Stimulated activated CD4-positive, alpha-beta T cell treated with anti-CD3 and anti-CD28 coated beads, Interleukin-15, amount 100 ng/mL, for 48 hours (primary cell): ENCODE data around the gene EP400.
"Not testable (repeated sequence)": the region's sequence is repeated elsewhere in the genome, so short reads cannot be mapped to it uniquely, and the experiment has no call there.

Experiments
- DNase-seq, 2 donors: peaks; one replicate each; pipeline ENCODE4 v3.0.0-alpha.2; 2020; ENCODE audit warnings: low read depth in 2 of 2

Gene EP400

GRCh38 chr12:131928080-131928710 lies 21.5 kb upstream of the EP400 start:
- no peak for DNase-seq

- DNase-seq, result peak; percentile 90 to 91
These were observed 20.8 kb upstream of the EP400 start, which contains the start of gene PUS1 for GRCh38 chr12:131928711-131929580. Gene PUS1 (plus strand): TSS chr12:131929276. CDS start chr12:131929723, 447 bp downstream.

GRCh38 chr12:131929581-131930456 lies 19.9 kb upstream of the EP400 start:
- no peak for DNase-seq

- no peak for DNase-seq
These were observed 19.2 kb upstream of the EP400 start for GRCh38 chr12:131930510-131930909.

- no peak for DNase-seq
These were observed 16.4 kb upstream of the EP400 start for GRCh38 chr12:131933387-131933786.

- no peak for DNase-seq
These were observed 15.2 kb upstream of the EP400 start for GRCh38 chr12:131934535-131934934.

GRCh38 chr12:131938082-131938481 lies 11.7 kb upstream of the EP400 start:
- no peak for DNase-seq

- DNase-seq, result no peak
These were observed 10.7 kb upstream of the EP400 start for GRCh38 chr12:131939007-131939406.

- no peak for DNase-seq
These were observed 9.6 kb upstream of the EP400 start for GRCh38 chr12:131940141-131940547.

- DNase-seq, result no peak
These were observed 8.4 kb upstream of the EP400 start for GRCh38 chr12:131941116-131941986.

GRCh38 chr12:131941987-131942341 lies 7.8 kb upstream of the EP400 start:
- no peak for DNase-seq

GRCh38 chr12:131942671-131943070 lies 7.1 kb upstream of the EP400 start:
- no peak for DNase-seq

GRCh38 chr12:131943389-131943788 lies 6.4 kb upstream of the EP400 start:
- DNase-seq, result no peak

- DNase-seq, result no peak
These were observed 5.9 kb upstream of the EP400 start for GRCh38 chr12:131943876-131944275.

- DNase-seq, result no peak
These were observed 5.0 kb upstream of the EP400 start for GRCh38 chr12:131944601-131945251.

- DNase-seq, result no peak
These were observed 3.0 kb upstream of the EP400 start for GRCh38 chr12:131946757-131947156.

- DNase-seq, result no peak
These were observed 2.2 kb upstream of the EP400 start for GRCh38 chr12:131947482-131948027.

- no peak for DNase-seq
These were observed 1.5 kb upstream of the EP400 start for GRCh38 chr12:131948166-131948712.

GRCh38 chr12:131948713-131949430 lies 870 bp upstream of the EP400 start:
- not testable (repeated sequence) for DNase-seq
